Fibroblast of the conjunctiva (primary cell): ENCODE data around the gene SFXN3.

Experiments
- DNase-seq: peaks from one replicate; pipeline ENCODE4 v3.0.0-alpha.2; 2010; ENCODE audit warnings: low read depth

Gene SFXN3

DNA sequence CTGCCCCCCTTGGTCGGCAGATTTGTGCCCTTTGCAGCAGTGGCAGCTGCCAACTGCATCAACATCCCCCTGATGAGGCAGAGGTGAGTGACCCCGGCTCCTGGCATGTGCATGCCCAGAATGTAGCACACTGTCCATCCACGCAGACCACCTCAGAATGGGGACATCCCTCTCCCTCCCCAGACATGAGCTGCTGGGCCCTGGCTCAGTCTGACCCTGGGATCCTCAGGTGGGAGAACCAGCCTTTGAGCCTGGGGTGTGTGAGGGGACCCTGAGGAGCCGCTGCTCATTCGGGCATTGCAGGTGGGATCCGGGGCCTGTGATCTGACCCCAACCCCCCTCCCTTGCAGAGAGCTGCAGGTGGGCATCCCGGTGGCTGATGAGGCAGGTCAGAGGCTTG is 5.7 kb downstream of the SFXN3 start:
- DNase-seq = no peak

DNA sequence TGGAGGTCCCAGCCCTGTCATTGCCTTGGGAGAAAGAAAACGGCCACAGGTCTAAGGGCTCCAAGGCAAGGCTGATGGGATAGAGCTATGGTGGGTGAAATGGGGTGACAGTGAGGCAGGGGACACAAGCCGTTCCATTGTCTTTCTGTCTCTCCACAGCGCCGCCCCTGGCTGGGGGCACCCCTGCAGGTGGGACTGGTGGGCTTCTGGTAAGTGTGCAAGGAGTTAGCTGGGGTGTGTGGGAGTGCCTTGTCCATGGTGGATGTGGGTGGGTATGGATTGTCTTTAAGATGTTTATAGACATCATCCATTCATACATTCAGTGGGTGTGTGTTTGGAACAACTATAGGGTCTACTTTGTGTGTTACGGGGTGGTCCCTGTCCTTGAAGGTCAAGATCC is 7.5 kb downstream of the SFXN3 start:
- no peak for DNase-seq

DNA sequence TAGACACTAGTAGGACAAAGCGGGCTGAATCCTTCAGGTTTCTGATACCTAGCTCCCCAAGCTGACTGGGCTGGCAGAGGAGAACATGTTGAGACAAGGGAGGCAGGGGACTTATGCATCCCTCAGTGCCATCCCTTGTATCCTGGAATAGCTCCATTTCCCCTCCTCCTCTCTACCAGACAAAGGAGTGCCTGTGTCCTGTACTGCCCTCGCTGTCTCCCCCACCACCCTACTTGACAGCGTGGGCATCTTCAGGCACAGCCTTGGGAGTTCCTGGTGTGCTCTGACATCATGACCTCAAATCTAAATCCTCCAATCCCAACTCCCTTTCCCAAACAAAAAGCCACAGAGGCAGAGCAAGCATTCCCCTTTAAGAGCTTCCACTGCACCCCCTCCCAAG is 9.0 kb downstream of the SFXN3 start:
- no peak for DNase-seq

DNA sequence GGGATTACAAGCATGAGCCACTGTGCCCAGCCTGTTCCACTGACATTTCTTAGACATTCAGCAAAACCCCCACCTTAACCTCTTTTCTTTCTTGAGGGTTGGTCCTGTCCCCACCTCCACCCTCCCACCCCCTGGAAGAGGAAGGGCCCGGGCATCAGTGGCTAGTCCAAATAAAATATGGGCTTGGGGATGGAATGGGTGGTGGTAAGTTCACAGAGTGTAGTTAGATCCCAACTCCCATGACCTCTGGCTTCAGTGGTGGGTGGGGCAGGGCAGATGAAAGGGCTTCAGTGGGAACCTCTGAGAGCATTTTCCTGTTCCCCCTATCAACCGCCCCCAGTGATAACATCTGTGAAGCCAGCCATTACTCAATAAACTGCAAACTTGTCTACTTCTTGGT is 9.8 kb downstream of the SFXN3 start:
- DNase-seq = no peak

DNA sequence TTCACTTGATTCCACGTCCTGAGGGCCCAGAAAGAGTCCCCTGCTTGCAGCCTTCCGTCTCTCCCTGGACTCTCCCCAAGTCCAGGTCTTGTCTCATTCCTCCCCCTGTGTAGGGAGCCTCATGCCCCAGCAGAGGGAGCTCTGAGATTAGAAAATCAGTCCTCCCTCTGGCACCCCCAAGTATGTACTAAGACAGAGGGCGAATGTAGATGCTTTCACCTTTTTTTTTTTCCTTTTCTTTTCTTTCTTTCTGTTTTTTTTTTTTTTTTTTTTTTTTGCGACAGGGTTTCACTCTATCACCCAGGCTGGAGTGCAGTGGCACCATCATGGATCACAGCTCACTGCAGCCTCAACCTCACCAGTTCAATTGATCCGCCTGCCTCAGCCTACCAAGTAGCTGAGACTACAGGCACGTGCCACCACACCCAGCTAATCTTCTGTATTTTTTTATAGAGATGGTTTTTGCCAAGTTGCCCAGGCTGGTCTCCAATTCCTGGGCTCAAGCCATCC is 10.3 kb downstream of the SFXN3 start:
- peak; percentile 86 for DNase-seq

DNA sequence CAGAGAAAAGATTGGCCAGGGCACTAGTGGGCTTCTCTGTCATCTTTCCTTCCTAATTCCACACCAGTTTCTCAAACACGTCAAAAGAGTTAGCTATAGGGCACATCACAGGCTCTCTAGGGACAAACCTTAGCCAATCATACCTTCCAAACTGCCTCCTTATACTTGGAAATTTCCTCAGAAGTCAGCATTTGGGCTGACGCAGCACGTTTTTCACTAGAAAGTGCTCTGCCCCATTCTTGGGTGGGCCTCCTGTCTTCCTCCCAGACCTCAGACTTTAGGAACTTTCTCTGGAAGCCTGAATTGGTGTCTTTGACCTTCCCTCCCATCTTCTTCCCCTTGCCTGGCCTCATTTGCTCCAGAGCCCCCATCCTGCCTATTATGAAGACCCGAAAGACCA is 11.1 kb downstream of the SFXN3 start:
- DNase-seq = no peak

DNA sequence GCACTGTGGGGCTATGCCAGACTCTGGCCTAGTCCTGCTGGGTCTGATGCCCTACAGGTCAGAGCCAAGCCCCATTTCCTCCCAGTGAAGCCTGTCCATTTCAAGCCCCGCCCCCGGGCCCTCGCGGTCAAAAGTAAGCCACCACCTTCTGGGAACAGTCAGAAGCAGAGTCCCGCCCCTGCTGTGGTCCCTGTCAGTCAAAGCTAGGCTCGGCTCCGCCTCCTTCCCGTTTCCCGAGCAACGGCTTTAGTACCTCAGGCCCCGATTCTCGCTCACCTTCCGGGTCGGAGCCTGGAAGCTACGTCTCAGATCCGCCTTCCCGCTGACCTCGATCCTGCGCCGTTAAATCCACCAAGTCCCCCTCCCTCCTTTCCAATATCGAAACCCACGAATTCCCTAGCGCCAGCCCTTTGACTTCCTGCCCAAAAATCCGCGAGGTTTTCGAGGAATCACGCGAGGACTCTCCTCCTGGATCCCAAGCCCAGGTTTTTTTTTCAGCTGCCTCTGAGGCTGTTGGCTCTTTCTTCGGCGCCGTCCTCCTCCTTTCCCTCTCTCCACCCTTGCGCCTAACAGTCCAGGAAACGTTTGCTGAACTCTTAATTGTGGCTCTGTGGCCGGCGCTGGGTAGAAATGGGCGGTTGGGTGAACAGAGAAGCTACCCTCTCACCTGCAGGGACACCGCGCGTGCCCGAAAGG is 11.8 kb downstream of the SFXN3 start:
- peak; percentile 89 for DNase-seq

DNA sequence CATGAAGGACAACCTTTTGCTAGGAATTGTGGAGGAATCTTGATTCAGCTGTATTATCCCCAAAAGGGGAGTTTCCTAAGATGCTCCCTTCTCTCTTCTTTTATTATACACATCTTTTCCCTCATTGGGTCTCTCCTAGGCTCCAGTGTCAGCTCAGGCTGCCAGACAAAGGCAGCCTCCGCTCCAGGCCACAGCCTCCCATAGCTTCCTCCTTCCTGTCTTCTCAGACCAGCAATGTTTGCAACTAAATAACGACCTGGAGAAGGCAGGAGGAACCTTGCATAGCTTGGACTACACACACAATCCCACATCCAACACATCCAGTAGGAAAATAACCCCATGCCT is 12.3 kb downstream of the SFXN3 start:
- DNase-seq = no peak

DNA sequence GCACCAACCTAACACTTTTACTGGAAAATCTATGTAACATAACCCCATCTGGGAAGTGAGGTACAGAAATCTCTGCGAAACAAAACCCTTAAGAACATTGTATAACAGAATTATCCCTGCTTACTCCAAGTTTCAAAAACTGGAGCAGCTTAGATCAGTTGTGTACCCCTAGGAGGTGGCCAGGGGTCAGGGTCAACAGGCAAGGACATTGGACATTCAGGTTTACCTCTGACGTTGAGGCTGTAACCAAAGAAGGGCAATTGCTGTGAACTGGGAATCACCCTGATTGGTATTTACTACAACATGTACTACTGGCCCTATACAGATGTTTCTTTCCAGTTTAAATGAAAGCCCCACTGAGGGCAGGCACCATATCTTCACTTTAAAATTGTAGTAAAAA is 13.1 kb downstream of the SFXN3 start:
- no peak for DNase-seq

DNA sequence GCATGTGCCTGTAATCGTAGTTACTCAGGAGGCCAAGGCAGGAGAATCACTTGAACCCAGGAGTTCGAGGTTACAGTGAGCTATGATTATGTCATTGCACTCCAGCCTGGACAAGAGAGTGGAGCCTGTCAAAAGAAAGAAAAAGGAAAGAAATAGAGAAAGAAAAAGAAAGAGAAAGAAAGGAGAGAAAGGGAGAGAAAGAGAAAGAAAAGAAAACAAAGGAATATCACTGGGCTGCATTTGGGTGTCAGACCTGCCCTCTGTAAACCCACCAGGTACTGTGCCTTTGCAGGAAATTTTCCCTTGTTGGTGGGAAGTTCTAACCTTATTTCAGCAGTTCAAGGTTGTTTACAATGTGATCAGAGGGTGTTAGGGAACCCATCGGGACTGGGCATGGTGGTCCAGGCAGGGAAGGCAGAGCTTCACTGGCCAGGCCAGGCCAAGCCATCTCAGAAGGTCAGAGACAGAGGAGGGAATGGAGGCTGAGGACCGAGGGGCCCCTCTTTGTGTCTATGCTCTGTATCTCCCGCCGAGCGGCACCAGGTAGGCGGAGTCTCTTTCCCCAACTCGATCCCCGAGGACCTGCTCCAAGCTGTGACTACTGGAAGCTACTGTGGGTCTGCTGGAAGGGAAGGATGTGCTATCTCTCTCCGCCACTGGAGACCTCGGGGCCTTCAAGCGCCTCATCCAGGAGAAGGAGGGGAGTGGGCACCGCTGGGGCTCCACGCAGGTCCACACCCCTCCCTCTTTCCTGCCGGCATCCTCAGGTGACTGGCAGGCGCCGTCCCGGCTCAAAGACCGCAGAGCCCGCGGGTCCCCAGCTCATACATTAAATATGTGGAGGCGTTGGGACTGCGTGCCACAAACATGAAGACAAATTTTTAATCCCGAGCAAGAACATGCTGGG is 15.6 kb downstream of the SFXN3 start:
- DNase-seq = no peak

DNA sequence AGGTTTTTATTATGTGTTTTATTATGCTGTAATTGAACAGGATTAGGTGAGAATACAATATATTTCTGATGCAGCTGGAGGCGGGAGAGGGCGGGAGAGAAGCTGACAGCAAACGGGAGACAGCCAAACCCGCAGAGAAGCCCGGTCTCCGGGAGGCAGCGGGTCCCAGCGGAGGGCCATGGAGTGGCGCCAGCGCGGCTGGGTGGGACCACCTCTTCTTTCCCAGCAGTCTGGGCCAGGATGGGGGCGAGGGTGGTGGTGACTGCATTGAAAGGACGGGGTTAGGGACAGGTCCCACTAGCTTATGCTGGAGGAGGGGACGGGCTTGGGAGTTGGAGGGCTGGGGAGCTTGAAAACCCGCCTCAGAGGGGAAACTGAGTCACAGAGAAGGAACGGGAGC is 16.2 kb downstream of the SFXN3 start:
- DNase-seq = no peak

DNA sequence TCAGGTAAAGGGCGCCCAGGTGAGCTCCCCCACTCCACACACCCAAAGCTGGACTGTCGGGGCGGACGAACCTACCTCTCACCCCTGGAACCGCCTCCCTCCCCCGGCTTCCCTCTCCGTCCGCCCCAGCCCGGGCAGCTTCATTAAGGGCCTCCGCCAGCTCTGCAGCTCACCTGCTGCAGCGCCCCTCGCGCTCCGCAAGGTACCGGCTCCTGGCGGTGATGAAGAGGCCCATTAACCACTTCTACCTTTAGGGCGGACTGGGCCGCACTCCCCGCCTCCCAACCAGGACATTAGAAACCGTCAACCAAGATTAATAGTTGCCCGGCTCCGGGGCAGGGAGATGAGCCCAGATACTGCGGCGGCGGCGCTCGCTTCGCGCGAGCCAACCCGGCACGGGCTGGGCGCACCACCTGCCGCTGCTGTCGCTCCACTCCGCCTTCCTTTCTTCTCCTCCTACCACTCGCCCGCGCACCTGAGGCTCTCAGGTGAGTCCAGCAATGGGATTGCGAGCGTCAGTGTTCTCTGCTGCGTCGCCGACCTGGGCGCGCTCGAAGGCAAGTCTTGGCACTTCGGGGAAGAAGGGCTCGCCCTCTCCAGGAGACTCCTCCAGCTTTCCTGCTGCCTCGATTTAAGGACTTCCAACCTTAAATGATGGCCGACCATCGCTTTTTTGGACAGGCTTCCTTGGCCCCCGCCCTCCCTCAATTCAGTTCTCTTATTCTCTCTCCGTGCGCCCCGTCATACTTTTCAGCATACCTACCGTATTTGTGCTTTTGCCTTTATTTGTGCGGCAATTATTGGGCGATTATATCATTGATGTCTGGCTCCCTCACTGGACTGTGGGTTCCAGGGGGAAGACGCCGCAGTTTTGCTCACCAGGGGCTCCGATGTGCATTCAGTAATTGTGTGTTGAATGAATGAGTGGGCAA is 17.2 kb downstream of the SFXN3 start:
- DNase-seq = no peak

DNA sequence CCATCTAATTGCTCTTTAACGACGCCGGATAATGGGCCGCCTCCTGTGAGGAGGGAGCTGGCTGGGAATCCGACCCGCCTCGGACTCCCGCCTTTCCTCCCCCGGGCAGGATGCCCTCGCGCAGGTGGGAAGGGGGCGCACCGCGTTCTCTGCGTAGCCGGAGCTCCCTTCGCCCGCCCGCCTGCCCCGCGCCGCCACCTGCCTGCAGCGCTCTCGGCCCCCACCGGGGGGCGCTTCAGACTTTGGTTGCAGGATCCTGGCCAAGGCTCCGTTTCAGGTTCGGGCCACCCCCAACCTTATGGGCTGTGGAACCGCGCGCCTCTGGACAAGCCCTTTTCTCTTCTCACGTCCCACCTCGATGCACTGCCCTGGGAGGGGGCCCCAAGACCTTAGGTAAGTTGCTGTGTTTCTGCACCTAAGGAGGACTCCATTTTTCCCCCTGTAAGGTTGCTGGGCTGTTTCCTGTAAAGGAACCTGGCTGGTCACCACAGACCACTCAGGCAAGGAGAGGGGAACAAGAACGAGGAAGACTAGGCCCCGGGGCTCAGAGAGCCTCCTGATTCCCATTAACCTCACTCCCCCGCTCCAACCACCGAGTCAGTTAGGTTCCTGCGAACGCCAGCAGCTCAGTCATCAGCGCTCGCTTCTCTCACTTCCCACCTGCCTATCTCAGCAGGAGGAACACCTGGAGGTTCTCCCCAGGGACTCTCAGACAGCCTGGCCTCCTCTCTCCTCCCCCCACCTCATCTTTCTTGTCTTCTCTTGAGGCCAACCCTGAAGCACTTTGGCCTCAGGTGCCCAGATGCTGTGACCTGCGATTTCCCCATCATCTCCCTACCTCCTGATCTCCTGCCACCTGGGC is 19.4 kb downstream of the SFXN3 start:
- no peak for DNase-seq

DNA sequence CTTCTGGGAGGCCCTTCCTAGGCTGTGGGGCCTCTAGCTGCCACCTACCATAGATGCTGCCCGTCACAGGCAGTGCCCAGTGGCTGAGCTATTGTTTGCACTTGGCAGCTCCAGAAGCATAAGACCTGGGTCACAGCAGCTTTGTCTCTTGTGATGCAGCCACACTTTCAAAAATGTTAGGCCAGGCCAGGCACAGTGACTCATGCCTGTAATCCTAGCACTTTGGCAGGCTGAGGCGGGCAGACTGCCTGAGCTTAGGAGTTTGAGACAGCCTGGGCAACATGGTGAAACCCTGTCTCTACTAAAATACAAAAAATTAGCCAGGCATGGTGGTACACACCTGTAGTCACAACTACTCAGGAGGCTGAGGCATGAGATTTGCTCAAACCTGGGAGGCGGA is 21.3 kb downstream of the SFXN3 start:
- DNase-seq = peak; percentile 56

DNA sequence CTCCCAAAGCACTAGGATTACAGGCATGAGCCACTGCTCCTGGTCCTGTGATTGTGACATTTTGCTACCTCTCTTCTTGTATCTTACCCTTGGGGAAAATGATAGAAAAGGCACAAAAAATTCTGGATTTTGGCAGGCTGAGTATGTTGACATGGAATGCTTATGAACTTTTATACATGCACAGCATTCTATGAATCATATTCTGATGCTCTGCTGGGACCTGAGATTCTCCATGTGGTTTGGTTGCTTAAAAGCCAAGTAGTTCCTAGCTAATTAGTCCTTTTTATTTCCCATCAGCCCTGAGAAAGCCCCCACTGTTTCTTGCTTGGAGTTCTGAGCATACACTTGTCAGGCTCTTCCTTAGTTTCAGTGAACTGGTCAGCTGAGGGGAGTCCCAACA is 22.5 kb downstream of the SFXN3 start:
- no peak for DNase-seq

DNA sequence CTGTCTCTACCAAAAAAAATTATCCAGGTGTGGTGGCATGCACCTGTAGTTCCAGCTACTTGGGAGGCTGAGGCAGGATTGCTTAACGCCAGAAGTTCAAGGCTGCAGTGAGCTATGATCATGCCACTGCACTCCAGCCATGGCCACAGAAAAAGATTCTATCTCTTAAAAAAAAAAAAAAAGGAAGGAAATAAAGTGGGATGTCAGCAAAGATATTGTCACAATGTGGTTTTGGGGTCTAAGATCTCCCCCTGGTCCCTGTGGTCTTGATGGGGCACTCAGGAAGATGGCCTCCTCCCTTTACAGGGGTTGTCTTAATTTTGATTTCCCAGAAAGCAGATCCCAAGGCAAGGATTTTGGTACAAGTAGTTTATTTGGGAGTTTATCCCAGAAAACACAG is 23.3 kb downstream of the SFXN3 start:
- DNase-seq = no peak

DNA sequence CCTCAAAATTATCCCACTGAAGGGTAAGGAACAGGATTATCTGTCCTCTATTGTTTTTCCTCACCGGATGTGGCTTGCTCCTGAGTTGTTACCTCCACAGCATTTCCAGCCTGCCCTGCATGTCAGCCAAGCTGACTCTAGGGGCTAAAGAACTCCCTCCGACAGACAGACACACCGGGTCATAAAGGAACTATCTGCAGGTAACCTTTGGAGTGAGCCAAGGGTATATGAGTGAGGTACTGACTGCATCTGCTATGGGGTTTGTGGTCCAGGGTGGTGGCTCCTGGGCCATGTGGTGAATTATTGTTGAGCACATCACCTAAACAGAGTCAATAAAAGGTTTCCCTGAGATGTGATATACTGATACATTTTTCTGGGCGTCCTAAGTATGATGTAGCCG is 23.8 kb downstream of the SFXN3 start:
- DNase-seq = no peak

DNA sequence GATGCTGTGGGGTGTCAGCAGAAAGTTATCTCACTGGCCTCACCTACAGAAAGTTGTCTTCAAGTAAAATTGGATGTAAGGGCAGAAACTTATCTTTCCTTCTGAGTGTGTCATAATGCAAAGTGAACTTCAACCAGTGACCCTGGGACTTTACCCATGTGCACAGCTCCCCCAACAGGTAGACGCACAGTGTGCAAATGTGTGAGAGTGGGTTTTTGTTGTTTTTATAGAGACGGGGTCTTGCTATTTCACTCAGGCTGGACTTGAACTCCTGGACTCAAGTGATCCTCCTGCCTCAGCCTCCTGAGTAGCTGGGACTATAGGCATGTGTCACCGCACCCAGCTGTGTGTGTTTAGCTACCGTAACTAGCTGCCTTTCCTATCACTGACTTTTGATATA is 24.4 kb downstream of the SFXN3 start:
- DNase-seq = no peak

DNA sequence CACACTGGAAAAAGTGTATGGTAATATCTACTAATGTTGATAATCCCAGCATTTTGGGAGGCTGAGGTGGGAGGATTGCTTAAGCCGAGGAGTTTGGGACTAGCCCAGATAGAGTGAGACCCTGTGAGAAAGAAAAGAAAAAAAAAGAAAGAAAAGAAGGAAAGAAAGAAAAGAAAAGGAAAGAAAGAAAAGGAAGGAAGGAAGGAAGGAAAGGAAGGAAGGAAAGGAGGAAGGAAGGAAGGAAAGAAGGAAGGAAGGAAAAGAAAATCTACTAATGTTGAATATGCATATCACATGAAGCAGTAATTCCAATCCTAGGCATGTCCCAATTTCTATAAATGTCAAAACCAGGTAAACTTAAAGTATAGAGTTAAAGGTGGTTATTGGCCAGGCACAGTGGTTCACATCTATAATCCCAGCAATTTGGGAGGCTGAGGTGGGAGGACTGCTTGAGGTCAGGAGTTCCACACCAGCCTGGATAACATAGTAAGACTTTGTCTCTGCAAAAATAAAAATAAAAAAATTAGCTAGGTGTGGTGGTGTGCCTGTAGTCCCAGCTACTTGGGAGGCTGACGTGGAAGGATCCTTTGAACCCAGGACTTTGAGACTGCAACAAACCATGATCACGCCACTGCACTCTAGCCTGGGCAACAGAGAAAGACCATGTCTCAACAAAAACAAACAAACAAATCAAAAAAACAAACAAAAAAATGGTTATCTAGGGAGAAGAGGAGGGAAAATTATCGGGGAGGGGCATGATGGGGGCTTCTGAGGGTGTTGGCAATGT is 25.5 kb downstream of the SFXN3 start:
- no peak for DNase-seq
